Retinal pigment epithelial cell (primary cell): ENCODE results near the gene POSTN.

Experiments used
- DNase-seq: peaks from one replicate; pipeline ENCODE4 v3.0.0-alpha.2; 2010; ENCODE audit warnings: low read depth
- H3K4me3 ChIP-seq: 2 replicates; pipeline ENCODE4 v1.5.1; 2011; ENCODE audit warnings: mild to moderate bottlenecking, low read length, control low read depth, moderate library complexity
- TF ChIP-seq, protein P1 (sequence below): conservative IDR thresholded peaks from 2 replicates; pipeline ENCODE4 v1.5.1; 2011; ENCODE audit warnings: low read depth, low read length, control low read depth, inconsistent platforms

Gene POSTN

GRCh38 chr13:37615276-37615675 is 16.7 kb upstream of the POSTN start:
- DNase-seq: no peak
- H3K4me3 ChIP-seq: no peak overlapping the region
- TF ChIP-seq, protein P1, sequence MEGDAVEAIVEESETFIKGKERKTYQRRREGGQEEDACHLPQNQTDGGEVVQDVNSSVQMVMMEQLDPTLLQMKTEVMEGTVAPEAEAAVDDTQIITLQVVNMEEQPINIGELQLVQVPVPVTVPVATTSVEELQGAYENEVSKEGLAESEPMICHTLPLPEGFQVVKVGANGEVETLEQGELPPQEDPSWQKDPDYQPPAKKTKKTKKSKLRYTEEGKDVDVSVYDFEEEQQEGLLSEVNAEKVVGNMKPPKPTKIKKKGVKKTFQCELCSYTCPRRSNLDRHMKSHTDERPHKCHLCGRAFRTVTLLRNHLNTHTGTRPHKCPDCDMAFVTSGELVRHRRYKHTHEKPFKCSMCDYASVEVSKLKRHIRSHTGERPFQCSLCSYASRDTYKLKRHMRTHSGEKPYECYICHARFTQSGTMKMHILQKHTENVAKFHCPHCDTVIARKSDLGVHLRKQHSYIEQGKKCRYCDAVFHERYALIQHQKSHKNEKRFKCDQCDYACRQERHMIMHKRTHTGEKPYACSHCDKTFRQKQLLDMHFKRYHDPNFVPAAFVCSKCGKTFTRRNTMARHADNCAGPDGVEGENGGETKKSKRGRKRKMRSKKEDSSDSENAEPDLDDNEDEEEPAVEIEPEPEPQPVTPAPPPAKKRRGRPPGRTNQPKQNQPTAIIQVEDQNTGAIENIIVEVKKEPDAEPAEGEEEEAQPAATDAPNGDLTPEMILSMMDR: no peak

- no peak overlapping the region for H3K4me3 ChIP-seq
- TF ChIP-seq, protein P1: no peak
- no peak for DNase-seq
Measured at GRCh38 chr13:37613638-37614037, 15.1 kb upstream of the POSTN start.

GRCh38 chr13:37613236-37613635 is 14.7 kb upstream of the POSTN start:
- TF ChIP-seq, protein P1: no peak
- H3K4me3 ChIP-seq: no peak overlapping the region
- no peak for DNase-seq

GRCh38 chr13:37608750-37609339 is 10.3 kb upstream of the POSTN start:
- H3K4me3 ChIP-seq: no peak overlapping the region
- TF ChIP-seq, protein P1: peak; percentile 53
- DNase-seq: no peak

DNA sequence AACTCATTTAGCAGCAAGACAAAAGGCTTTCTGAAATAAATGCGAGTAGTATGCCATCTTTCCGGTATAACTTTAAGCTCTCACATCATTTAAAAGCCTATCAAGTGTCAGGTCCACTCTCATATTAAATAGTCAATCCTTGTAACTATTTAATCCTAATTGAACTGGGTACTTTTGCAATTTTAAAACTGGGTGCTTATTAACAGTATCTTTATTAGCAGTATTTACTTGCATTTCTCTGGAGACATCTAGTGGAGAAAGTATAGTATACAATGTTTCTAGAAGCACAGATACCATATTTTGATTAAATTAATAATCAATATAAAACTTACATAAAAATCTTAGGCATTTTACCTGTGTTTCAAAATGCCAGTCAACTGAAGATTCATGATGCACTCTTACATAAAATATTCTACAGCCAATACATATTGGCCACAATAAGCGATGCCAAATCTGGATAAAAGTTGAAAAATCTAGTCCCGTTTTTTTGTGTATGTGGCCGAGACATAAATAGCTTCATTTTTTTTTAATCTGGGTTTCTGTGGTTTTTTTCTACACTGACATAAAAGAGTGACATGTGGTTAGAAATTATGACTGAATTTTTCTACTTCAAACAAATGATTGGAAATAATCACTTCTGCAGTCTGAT is 4.3 kb upstream of the POSTN start:
- no peak overlapping the region for H3K4me3 ChIP-seq
- TF ChIP-seq, protein P1: peak; percentile 48
- no peak for DNase-seq

- H3K4me3 ChIP-seq: no peak overlapping the region
- DNase-seq: no peak
- TF ChIP-seq, protein P1: no peak
Measured at GRCh38 chr13:37601648-37602440, 3.3 kb upstream of the POSTN start.

- TF ChIP-seq, protein P1: no peak
Measured at GRCh38 chr13:37599519-37599918, 951 bp upstream of the POSTN start.

More at GRCh38 chr13:37599519-37599918, 951 bp upstream of the POSTN start:
- no peak overlapping the region for H3K4me3 ChIP-seq
- no peak for DNase-seq
